ENCODE data around the gene INSYN2A.

GRCh38 chr10:127184582-127184981 is 11.8 kb downstream of the INSYN2A start:
- TF ChIP-seq CTCF (conservative IDR thresholded peaks at IDR 0.05; ENCODE audit: low read depth, low read length) (no peak), EZH2 (IDR thresholded peaks at IDR 0.05; ENCODE audit: borderline replicate concordance, low read depth, low read length, poor library complexity, severe bottlenecking) (no peak)
